ENCODE measurements around the gene MYO5A.
"Not testable (repeated sequence)": the region's sequence is repeated elsewhere in the genome, so short reads cannot be mapped to it uniquely, and the experiment has no call there.

MYO5A gene

GRCh38 chr15:52459701-52460100 lies 69.0 kb downstream of the MYO5A start:
- not testable (repeated sequence) for DNase-seq

- DNase-seq = not testable (repeated sequence)
These were observed 69.4 kb downstream of the MYO5A start for GRCh38 chr15:52459265-52459664.

- no peak for DNase-seq
These were observed 80.4 kb downstream of the MYO5A start for GRCh38 chr15:52448011-52448890.

- no peak for DNase-seq
These were observed 82.7 kb downstream of the MYO5A start for GRCh38 chr15:52445954-52446353.

- peak; percentile 15 for DNase-seq
These were observed 83.1 kb downstream of the MYO5A start for GRCh38 chr15:52445553-52445952.

- not testable (repeated sequence) for DNase-seq
These were observed 85.5 kb downstream of the MYO5A start for GRCh38 chr15:52443205-52443604.

- no peak for DNase-seq
These were observed 86.8 kb downstream of the MYO5A start for GRCh38 chr15:52441841-52442240.

GRCh38 chr15:52440946-52441345 lies 87.7 kb downstream of the MYO5A start:
- DNase-seq = peak; percentile 38

- DNase-seq = peak; percentile 51
These were observed 88.3 kb downstream of the MYO5A start for GRCh38 chr15:52440414-52440813.

GRCh38 chr15:52439470-52439869 lies 89.2 kb downstream of the MYO5A start:
- no peak for DNase-seq

GRCh38 chr15:52439042-52439441 lies 89.6 kb downstream of the MYO5A start:
- DNase-seq = not testable (repeated sequence)

GRCh38 chr15:52438047-52438446 lies 90.6 kb downstream of the MYO5A start:
- DNase-seq = peak; percentile 53

GRCh38 chr15:52437646-52438045 lies 91.0 kb downstream of the MYO5A start:
- DNase-seq = no peak

- no peak for DNase-seq
These were observed 91.7 kb downstream of the MYO5A start for GRCh38 chr15:52436981-52437380.

- no peak for DNase-seq
These were observed 93.8 kb downstream of the MYO5A start for GRCh38 chr15:52434885-52435284.

GRCh38 chr15:52428297-52428696 lies 100.4 kb downstream of the MYO5A start:
- DNase-seq = no peak

- DNase-seq = no peak
These were observed 100.9 kb downstream of the MYO5A start for GRCh38 chr15:52427804-52428203.

- no peak for DNase-seq
These were observed 103.7 kb downstream of the MYO5A start for GRCh38 chr15:52424856-52425431.

GRCh38 chr15:52423852-52424251 lies 104.8 kb downstream of the MYO5A start:
- DNase-seq = no peak

- DNase-seq = no peak
These were observed 106.7 kb downstream of the MYO5A start for GRCh38 chr15:52422001-52422400.

GRCh38 chr15:52421029-52421428 lies 107.7 kb downstream of the MYO5A start:
- no peak for DNase-seq

- peak; percentile 6 for DNase-seq
These were observed 109.2 kb downstream of the MYO5A start for GRCh38 chr15:52419494-52419893.

GRCh38 chr15:52417957-52418356 lies 110.7 kb downstream of the MYO5A start:
- no peak for DNase-seq

- peak; percentile 58 for DNase-seq
These were observed 111.2 kb downstream of the MYO5A start for GRCh38 chr15:52417521-52417920.

All from suppressor macrophage treated with lipopolysaccharide for 4 hours (primary cell).